ENCODE measurements around the gene PDE8A. TPM values are rescaled to one million over a fixed set of nuclear protein-coding genes. Genes with fewer than 3 reads are reported as not detected.
"Not testable (repeated sequence)": the region's sequence is repeated elsewhere in the genome, so short reads cannot be mapped to it uniquely, and the experiment has no call there.

Gene PDE8A

DNA sequence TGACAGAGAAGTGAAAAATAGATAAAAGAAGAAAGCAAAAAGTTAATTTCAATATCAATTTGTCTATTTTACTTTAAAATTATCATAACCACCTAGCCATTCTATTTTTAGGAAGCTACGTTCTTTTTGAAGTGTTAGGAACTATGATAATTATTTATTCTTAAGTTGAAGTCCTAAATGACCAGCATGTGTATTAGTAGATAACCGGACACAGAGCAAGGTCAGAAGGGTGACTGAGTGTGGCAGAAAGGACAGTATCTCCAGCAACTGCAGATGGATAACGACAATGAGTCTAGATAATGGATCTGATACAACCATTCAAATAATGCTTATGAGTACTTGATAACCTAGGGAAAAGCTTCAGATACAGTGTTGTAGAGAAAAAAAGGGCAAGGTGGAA is 198.0 kb downstream of the PDE8A start:
- no peak overlapping the region for H3K9ac ChIP-seq (ENCODE audit: low read length)
- no peaks in the 10 kb centered on the region for H3K79me2 ChIP-seq (ENCODE audit: control insufficient read depth, insufficient read depth, low read length)
- no peak overlapping the region for H3K56ac ChIP-seq (ENCODE audit: low read length)
- H4K5ac ChIP-seq (ENCODE audit: low read length) = no peak overlapping the region
- H3K36me3 ChIP-seq (ENCODE audit: control insufficient read depth, insufficient read depth, low read length) = no peaks in the 10 kb centered on the region
- H3K4me3 ChIP-seq (ENCODE audit: low read length) = no peak overlapping the region
- H2BK15ac ChIP-seq (replicated peaks; ENCODE audit: low read depth) = no peak overlapping the region
- no peak overlapping the region for H3K27ac ChIP-seq (ENCODE audit: low read depth, low read length)
- no peak overlapping the region for H2AK5ac ChIP-seq (ENCODE audit: low read length)
- no peak overlapping the region for H4K8ac ChIP-seq (ENCODE audit: low read depth, low read length)
- no peak overlapping the region for H3K23ac ChIP-seq (ENCODE audit: low read length)
- H3K79me1 ChIP-seq (ENCODE audit: low read length) = no peaks in the 10 kb centered on the region
- no peak overlapping the region for H3K4me2 ChIP-seq (ENCODE audit: low read length)
- WGBS (ENCODE audit: extremely low coverage, insufficient coverage, low lambda C conversion rate) = no CpG with 5 or more reads among the region's 3 CpGs
- DNase-seq = no peak
- H2BK5ac ChIP-seq (ENCODE audit: low read length) = no peak overlapping the region
- H3K4me1 ChIP-seq (ENCODE audit: control insufficient read depth, low read depth, low read length) = no peaks in the 10 kb centered on the region
- H3K27me3 ChIP-seq (ENCODE audit: insufficient read depth, low read length, poor library complexity) = no peaks in the 10 kb centered on the region
- H2BK120ac ChIP-seq (ENCODE audit: low read depth, low read length) = no peak overlapping the region
- no peak overlapping the region for H3K18ac ChIP-seq (ENCODE audit: low read length)
- no peak overlapping the region for H3K4ac ChIP-seq (ENCODE audit: low read depth, low read length)

DNA sequence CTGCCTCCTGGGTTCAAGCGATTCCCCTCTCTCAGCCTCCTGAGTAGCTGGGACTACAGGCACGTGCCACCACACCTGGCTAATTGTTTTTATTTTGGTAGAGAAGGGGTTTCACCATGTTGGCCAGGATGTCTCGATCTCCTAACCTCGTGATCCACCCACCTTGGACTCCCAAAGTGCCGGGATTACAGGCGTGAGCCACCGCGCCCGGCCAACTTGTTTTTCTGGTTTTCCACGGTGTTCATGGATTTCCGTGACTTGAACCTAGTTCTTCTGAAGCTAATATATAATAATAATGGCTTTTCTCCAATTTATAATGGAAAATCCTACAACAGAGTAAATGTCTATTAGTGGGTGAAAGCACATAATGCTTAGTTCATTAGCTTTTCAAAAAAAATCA is 203.7 kb downstream of the PDE8A start:
- H4K8ac ChIP-seq (ENCODE audit: low read depth, low read length); H3K36me3 ChIP-seq (ENCODE audit: control insufficient read depth, insufficient read depth, low read length); H3K18ac ChIP-seq (ENCODE audit: low read length); H3K9ac ChIP-seq (ENCODE audit: low read length); H2BK5ac ChIP-seq (ENCODE audit: low read length); H3K27me3 ChIP-seq (ENCODE audit: insufficient read depth, low read length, poor library complexity); H3K79me2 ChIP-seq (ENCODE audit: control insufficient read depth, insufficient read depth, low read length); H2BK120ac ChIP-seq (ENCODE audit: low read depth, low read length); H2AK5ac ChIP-seq (ENCODE audit: low read length); H3K4me3 ChIP-seq (ENCODE audit: low read length); H3K4me1 ChIP-seq (ENCODE audit: control insufficient read depth, low read depth, low read length); H3K23ac ChIP-seq (ENCODE audit: low read length); H2BK15ac ChIP-seq (replicated peaks; ENCODE audit: low read depth); H3K79me1 ChIP-seq (ENCODE audit: low read length); H3K27ac ChIP-seq (ENCODE audit: low read depth, low read length); H3K4me2 ChIP-seq (ENCODE audit: low read length); DNase-seq; H4K5ac ChIP-seq (ENCODE audit: low read length); H3K56ac ChIP-seq (ENCODE audit: low read length); H3K4ac ChIP-seq (ENCODE audit: low read depth, low read length): not testable (repeated sequence)
- WGBS (ENCODE audit: extremely low coverage, insufficient coverage, low lambda C conversion rate) = no CpG with 5 or more reads among the region's 11 CpGs

DNA sequence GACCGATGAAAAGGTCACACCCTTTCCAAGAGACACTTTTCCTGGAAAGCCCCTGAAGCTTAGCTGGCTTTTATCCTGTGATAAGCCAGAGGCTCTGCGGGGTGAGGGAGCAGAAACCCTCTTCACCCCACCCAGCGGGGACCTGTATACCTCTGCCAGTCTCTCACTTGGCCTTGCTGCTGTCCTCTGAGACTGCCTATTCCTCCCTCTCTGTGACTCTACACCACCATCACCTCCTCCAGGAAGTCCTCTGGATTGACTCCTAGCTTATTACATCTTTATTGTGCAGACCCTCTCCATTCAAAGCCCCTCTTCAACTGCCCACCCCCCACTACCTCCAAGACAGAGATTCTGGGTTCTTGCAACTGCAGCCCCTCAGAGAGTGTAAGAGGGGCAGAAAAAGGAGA is 206.5 kb downstream of the PDE8A start:
- H3K27me3 ChIP-seq (ENCODE audit: insufficient read depth, low read length, poor library complexity); H4K5ac ChIP-seq (ENCODE audit: low read length); H3K4ac ChIP-seq (ENCODE audit: low read depth, low read length); H2AK5ac ChIP-seq (ENCODE audit: low read length); H3K56ac ChIP-seq (ENCODE audit: low read length); H3K27ac ChIP-seq (ENCODE audit: low read depth, low read length); H4K8ac ChIP-seq (ENCODE audit: low read depth, low read length); DNase-seq; H3K4me3 ChIP-seq (ENCODE audit: low read length); H3K4me2 ChIP-seq (ENCODE audit: low read length); H3K36me3 ChIP-seq (ENCODE audit: control insufficient read depth, insufficient read depth, low read length); H2BK120ac ChIP-seq (ENCODE audit: low read depth, low read length); H3K79me2 ChIP-seq (ENCODE audit: control insufficient read depth, insufficient read depth, low read length); H2BK5ac ChIP-seq (ENCODE audit: low read length); H3K4me1 ChIP-seq (ENCODE audit: control insufficient read depth, low read depth, low read length); H3K23ac ChIP-seq (ENCODE audit: low read length); H3K18ac ChIP-seq (ENCODE audit: low read length); H2BK15ac ChIP-seq (replicated peaks; ENCODE audit: low read depth); H3K9ac ChIP-seq (ENCODE audit: low read length); H3K79me1 ChIP-seq (ENCODE audit: low read length): not testable (repeated sequence)
- no CpG with 5 or more reads among the region's 3 CpGs for WGBS (ENCODE audit: extremely low coverage, insufficient coverage, low lambda C conversion rate)

Small RNA genes within 50 kb of the gene (small RNA-seq; reads per million reads assigned to genes)
- not detected for gene AC044860.2 (ENCODE audit: insufficient read depth)
- gene RNU6-339P (ENCODE audit: insufficient read depth) = not detected
- gene RNU6-796P (ENCODE audit: insufficient read depth) = not detected

Measured in mesendoderm (in vitro differentiated cells).